HCT116 (cell line): ENCODE data around the gene CERS4. TPM values are rescaled to one million over a fixed set of nuclear protein-coding genes. Genes with fewer than 3 reads are reported as not detected.
"Not testable (repeated sequence)": the region's sequence is repeated elsewhere in the genome, so short reads cannot be mapped to it uniquely, and the experiment has no call there.

Source experiments
- ATAC-seq: fragments of 200-7000 bp; cut with Tn5 transposase; 2 replicates; pipeline ENCODE4 v1.9.1; 2020; ENCODE audit warnings: mild to moderate bottlenecking, moderate library complexity
- BruUV-seq: library from RNA; stranded (reverse); fragments of 400-500 nt; replicated peaks from 2 replicates; lab custom pipeline; 2021; lab: Mats Ljungman, UMichigan
- CTCF ChIA-PET: fragments of 300-600 bp; sonication (Branson Sonifier 250); formaldehyde crosslinking; loops from one replicate; lab custom pipeline; 2021; ENCODE audit warnings: antibody characterized with exemption; lab: Charles Lee
- POLR2A ChIA-PET: fragments of 300-600, 350-600 bp; sonication (Branson Sonifier 250); formaldehyde crosslinking; loops from one replicate; lab custom pipeline; 2021; ENCODE audit warnings: antibody characterized with exemption; lab: Charles Lee
- RAD21 ChIA-PET, 2 experiments: fragments of 300-600 bp; sonication (Branson Sonifier 250); formaldehyde crosslinking; loops; one replicate each; lab custom pipeline; 2023; ENCODE audit warnings: low total read pairs in 2 of 2; ENCODE audit not compliant: uncharacterized antibody in 2 of 2, unreplicated experiment in 2 of 2, low non-redundant PET in 1 of 2; lab: Charles Lee
- DNase-seq: peaks from one replicate; pipeline ENCODE4 v3.0.0-alpha.2; 2010; ENCODE audit warnings: low read depth, low spot score
- H2AFZ ChIP-seq: fragments of 200-600 bp; shearing (Covaris generic), sonication (generic); 2 replicates; pipeline ENCODE4 v1.6.1; 2017; ENCODE audit warnings: low read depth, mixed run types, mixed read lengths, antibody characterized with exemption, low read length; ENCODE audit not compliant: poor library complexity, severe bottlenecking
- H3K27ac ChIP-seq: 2 replicates; pipeline ENCODE4 v1.5.1; 2012; ENCODE audit warnings: low read depth, low read length
- H3K27me3 ChIP-seq: fragments of 200-600 bp; sonication (generic); 2 replicates; pipeline ENCODE4 v1.6.1; 2016; ENCODE audit warnings: mixed run types, low read length, mixed read lengths; ENCODE audit not compliant: insufficient read depth
- H3K36me3 ChIP-seq, 2 experiments: fragments of 200-500 bp in 1 of 2; fragments of 200-600 bp in 1 of 2; sonication (Bioruptor generic) in 1 of 2; sonication (generic) in 1 of 2; 2 replicates each; pipeline versions ENCODE4 v1.5.1 to v1.6.1; 2014 to 2016; ENCODE audit warnings: low read length in 2 of 2, inconsistent platforms in 1 of 2, mixed read lengths in 1 of 2, mixed run types in 1 of 2; ENCODE audit not compliant: insufficient read depth in 2 of 2, control insufficient read depth in 1 of 2
- H3K4me1 ChIP-seq, 2 experiments: fragments of 200-600 bp in 1 of 2; sonication (generic) in 1 of 2; 2 replicates each; pipeline versions ENCODE4 v1.5.1 to v1.6.1; 2012 to 2017; ENCODE audit warnings: low read length in 2 of 2, inconsistent platforms in 1 of 2, mild to moderate bottlenecking in 1 of 2, mixed read lengths in 1 of 2, mixed run types in 1 of 2, moderate library complexity in 1 of 2; ENCODE audit not compliant: insufficient read depth in 2 of 2, control insufficient read depth in 1 of 2
- H3K4me2 ChIP-seq: fragments of 200-600 bp; sonication (generic); 2 replicates; pipeline ENCODE4 v1.6.1; 2017; ENCODE audit warnings: mixed run types, low read length, mixed read lengths
- H3K4me3 ChIP-seq, 2 experiments: fragments of 200-600 bp in 1 of 2; sonication (generic) in 1 of 2; replicated peaks in 1 of 2; 2 replicates each; pipeline ENCODE4 v1.5.1; 2011 to 2016; ENCODE audit warnings: low read length in 2 of 2, control low read depth in 1 of 2, low read depth in 1 of 2, mild to moderate bottlenecking in 1 of 2, mixed read lengths in 1 of 2, mixed run types in 1 of 2
- H3K79me2 ChIP-seq: fragments of 200-600 bp; sonication (generic); 2 replicates; pipeline ENCODE4 v1.6.1; 2017; ENCODE audit warnings: mild to moderate bottlenecking, mixed run types, low read length, moderate library complexity, mixed read lengths; ENCODE audit not compliant: insufficient read depth
- H3K9ac ChIP-seq: fragments of 200-600 bp; sonication (generic); 2 replicates; pipeline ENCODE4 v1.6.1; 2016; ENCODE audit warnings: low read length, mixed read lengths
- H3K9me2 ChIP-seq: fragments of 200-600 bp; sonication (generic), shearing (Covaris generic); 2 replicates; pipeline ENCODE4 v1.6.1; 2017; ENCODE audit warnings: mixed run types, mild to moderate bottlenecking, moderate library complexity; ENCODE audit not compliant: insufficient read depth
- H3K9me3 ChIP-seq, 2 experiments: fragments of 200-500 bp in 1 of 2; fragments of 200-600 bp in 1 of 2; sonication (Bioruptor generic) in 1 of 2; sonication (generic) in 1 of 2; 2 replicates each; pipeline ENCODE4 v1.6.1; 2014 to 2017; ENCODE audit warnings: low read length in 2 of 2, mixed read lengths in 2 of 2, inconsistent platforms in 1 of 2, low read depth in 1 of 2, mild to moderate bottlenecking in 1 of 2, mixed run types in 1 of 2, moderate library complexity in 1 of 2; ENCODE audit not compliant: control insufficient read depth in 1 of 2, insufficient read depth in 1 of 2
- H4K20me1 ChIP-seq: fragments of 200-600 bp; sonication (generic), shearing (Covaris generic); 2 replicates; pipeline ENCODE4 v1.6.1; 2017; ENCODE audit warnings: mixed run types, mild to moderate bottlenecking, moderate library complexity; ENCODE audit not compliant: insufficient read depth
- FOSL1 ChIP-seq: IDR thresholded peaks from 2 replicates; pipeline ENCODE4 v1.6.1; 2012; ENCODE audit warnings: low read depth
- REST ChIP-seq: IDR thresholded peaks from 2 replicates; pipeline ENCODE4 v1.6.1; 2012; ENCODE audit warnings: low read depth
- SIN3A ChIP-seq: IDR thresholded peaks from 2 replicates; pipeline ENCODE4 v1.6.1; 2012; ENCODE audit warnings: low read depth
- YY1 ChIP-seq: IDR thresholded peaks from 2 replicates; pipeline ENCODE4 v1.6.1; 2011; ENCODE audit warnings: low read length, low read depth, moderate library complexity, mild to moderate bottlenecking; ENCODE audit not compliant: insufficient replicate concordance; ENCODE audit errors: extremely low read depth
- ZNF274 ChIP-seq: fragments of 200-500 bp; sonication (Bioruptor generic); IDR thresholded peaks from 2 replicates; pipeline ENCODE4 v1.6.1; 2014; ENCODE audit warnings: mild to moderate bottlenecking, low read depth, low read length, inconsistent platforms
- intact Hi-C: fragments of 100-400 bp; cut with micrococcal nuclease; formaldehyde crosslinking; loops from 2 replicates; pipeline ENCODE4 v1.10.0; 2022
- total RNA-seq: library from RNA; stranded (reverse); gene quantifications from one replicate; pipeline ENCODE4 v1.2.1, GENCODE V29; 2021; ENCODE audit not compliant: unreplicated experiment

Gene CERS4
- total RNA-seq, 1 experiment from 2014 or later = 26.0 TPM

- TF ChIP-seq REST (no peak), FOSL1 (no peak), SIN3A (no peak), ZNF274 (no peak), YY1 (no peak)
- TF ChIP-seq, all 23 proteins: peak for 0
Observed at GRCh38 chr19:8206147-8207087, 2.8 kb upstream of the CERS4 start (continued).

- H3K4me3 ChIP-seq, RAD21 ChIA-PET, DNase-seq, H3K9me3 ChIP-seq, intact Hi-C loops, H3K9me2 ChIP-seq, ATAC-seq, H2AFZ ChIP-seq, H3K27me3 ChIP-seq, CTCF ChIA-PET, POLR2A ChIA-PET, BruUV-seq, H3K4me2 ChIP-seq, H4K20me1 ChIP-seq, H3K9ac ChIP-seq, H3K36me3 ChIP-seq, H3K27ac ChIP-seq: not testable (repeated sequence)
- Histone ChIP-seq H3K79me2 (peaks cover 15% of the 10 kb centered on the region; the same call in 1 of the 2 replicates), H3K4me1 (peaks cover 38 to 50% of the 10 kb centered on the region in 2 experiments)
Observed at GRCh38 chr19:8207326-8207725, 1.8 kb upstream of the CERS4 start.
